Dermis blood vessel endothelial cell (primary cell): ENCODE measurements around the gene ZNF133. TPM values are rescaled to one million over a fixed set of nuclear protein-coding genes. Genes with fewer than 3 reads are reported as not detected.

Source experiments
- DNase-seq: peaks from one replicate; pipeline ENCODE4 v3.0.0; 2010
- total RNA-seq: library from RNA; depleted of rRNA; stranded (reverse); fragments of >200 nt; gene quantifications from 2 replicates; pipeline ENCODE4 v1.2.3, GENCODE V29; 2014

The ZNF133 gene
- total RNA-seq, 1 donor from 2014 or later, result 27.9 TPM

- no peak for DNase-seq
These were observed 76.4 kb downstream of the ZNF133 start for GRCh38 chr20:18364768-18365167.

Other genes with a start within 250 kb of the ZNF133 start
- not detected in 2 replicates for gene OVOL2, start 230.6 kb upstream of the ZNF133 start, total RNA-seq
- gene KAT14, start 150.7 kb upstream of the ZNF133 start, total RNA-seq, result 9.1 and 11.1 TPM in 2 replicates
- 10.4 and 14.3 TPM in 2 replicates for gene PET117, start 150.7 kb upstream of the ZNF133 start, total RNA-seq
- 0.34 and 0.70 TPM in 2 replicates for gene DZANK1, start 178.5 kb downstream of the ZNF133 start, total RNA-seq
- 9.0 and 11.6 TPM in 2 replicates for gene POLR3F, start 178.9 kb downstream of the ZNF133 start, total RNA-seq
- gene RBBP9, start 208.7 kb downstream of the ZNF133 start, total RNA-seq, result 14.5 and 14.7 TPM in 2 replicates
- gene SEC23B, start 219.4 kb downstream of the ZNF133 start, total RNA-seq, result 42.9 and 51.5 TPM in 2 replicates